Stimulated activated CD4-positive, alpha-beta T cell treated with anti-CD3 and anti-CD28 coated beads, Interleukin-1b, Interleukin-23, amount 100 ng/mL, for 1 hour (primary cell): Measurements from ENCODE around the gene HERC2.
A peak's percentile ranks its signal among the peaks of the same experiment; 100 is the strongest.

ENCODE experiments used
- DNase-seq, 2 donors: peaks; one replicate each; pipeline ENCODE4 v3.0.0-alpha.2; 2020; ENCODE audit warnings: low read depth in 2 of 2

HERC2 gene

GRCh38 chr15:28112101-28112760 is 209.7 kb downstream of the HERC2 start:
- DNase-seq: no peak

GRCh38 chr15:28111543-28111942 is 210.4 kb downstream of the HERC2 start:
- DNase-seq: no peak

DNA sequence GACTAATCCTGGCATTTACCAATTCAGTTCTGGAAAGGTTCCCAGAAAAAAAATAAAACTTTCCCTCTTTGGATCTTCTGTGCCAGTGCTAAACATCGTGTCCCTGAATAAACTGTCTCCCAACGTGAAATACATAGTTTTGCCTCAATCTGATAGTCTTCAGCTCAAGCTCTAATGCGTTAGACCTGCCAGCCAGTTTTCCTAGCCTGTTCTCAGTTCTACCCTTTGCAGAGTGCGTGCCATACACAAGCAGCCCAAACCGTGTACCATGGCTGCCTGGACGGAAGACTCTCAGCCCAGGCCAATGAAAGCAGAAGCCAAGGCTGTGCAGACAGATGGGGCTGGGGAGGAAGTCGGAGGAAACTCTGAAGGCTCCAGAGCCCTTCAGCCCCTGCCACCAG is 211.5 kb downstream of the HERC2 start:
- no peak for DNase-seq

DNA sequence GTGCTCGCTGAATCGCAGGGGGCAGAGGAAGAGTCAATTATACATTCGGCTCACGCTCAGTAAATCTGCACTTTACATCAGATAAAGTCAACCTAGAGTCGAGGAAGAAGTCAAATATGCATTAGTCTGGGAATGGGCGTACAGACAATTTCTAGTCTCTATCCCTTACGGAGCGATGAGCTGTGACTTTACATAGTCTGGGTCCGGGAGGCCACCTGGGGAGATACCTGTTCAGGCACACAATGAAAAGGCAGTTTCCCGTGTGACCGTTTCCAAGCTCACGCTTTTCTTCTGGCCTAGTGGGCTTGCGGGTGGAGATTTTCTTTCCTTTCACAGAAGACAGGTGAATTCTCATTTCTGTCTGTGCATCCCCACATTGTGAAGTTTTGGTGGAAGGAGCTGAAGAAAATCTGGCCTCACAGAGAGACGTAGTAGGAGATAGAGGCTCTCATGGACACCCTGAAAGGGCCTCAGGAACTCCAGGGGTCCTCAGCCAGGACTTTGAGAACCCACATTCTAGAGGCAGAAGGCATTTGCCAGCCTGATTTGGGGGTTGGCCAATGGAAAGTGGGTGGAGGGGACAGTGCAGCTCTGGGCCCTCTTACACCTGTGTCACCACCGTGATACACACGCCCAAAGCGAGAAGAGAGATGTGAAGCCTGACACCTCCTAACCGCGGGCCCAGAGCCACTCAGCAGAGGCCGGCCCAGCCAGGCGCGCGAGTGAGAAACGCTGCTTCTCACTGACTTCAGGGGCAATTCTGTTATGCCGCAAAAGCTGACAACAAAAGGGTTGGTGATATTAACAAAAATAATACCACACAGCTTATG is 212.1 kb downstream of the HERC2 start:
- DNase-seq: no peak

DNA sequence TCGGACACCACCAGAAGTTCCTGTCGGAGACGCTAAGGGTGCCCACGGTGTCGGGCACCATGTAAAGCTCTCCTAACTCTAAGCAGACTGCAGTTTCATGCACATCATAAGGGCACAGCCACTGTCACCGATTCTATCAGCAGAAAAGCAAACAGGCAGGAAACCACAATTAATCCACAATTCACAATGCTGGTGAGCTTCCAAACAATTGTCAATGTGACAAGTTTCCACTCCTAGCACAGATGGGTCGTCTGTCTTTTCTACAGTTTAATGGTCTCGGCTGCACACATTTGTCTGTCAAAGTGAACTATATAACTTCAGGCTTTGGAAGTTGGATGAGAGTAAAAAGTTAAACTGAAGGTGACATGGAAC is 214.1 kb downstream of the HERC2 start:
- no peak for DNase-seq

DNA sequence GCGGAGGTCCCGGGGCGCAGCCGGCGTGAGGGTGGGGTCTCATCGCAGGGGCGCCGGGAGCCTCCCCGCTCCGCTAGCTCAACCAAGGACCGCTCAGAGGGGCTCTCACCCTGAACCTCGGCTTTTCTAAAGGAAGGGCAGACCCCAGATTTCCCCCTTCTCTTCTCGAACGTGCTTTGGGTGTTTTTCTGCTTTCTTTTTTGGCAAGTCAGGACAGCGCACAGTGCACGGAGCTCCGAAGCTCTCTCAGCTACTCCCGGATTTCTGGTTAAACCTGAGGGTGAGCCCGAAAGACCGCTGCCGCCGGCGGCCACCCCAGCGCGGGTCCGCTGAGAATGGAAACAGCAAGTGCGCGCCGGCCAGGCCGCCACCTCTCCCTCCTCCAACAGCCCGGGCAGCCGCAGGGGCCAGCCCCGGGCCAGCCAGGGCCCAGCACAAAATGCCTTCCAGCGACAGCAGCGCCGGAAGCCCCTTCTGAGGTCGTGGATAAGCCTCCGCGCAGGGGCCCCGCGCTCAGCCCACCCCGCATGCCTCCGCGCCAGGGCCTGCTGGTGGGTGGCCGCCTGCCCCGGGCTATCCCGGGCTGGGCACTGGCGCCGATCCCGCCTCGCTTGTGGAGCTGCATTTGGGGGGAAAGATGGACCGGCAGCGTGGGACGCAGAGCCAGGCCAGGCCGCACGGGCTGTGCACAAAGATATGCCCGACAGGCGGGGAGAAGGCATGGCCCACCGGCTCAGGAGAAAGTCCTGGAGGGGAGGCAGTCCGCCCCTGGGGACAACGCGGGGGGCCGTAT is 214.7 kb downstream of the HERC2 start:
- no peak for DNase-seq

DNA sequence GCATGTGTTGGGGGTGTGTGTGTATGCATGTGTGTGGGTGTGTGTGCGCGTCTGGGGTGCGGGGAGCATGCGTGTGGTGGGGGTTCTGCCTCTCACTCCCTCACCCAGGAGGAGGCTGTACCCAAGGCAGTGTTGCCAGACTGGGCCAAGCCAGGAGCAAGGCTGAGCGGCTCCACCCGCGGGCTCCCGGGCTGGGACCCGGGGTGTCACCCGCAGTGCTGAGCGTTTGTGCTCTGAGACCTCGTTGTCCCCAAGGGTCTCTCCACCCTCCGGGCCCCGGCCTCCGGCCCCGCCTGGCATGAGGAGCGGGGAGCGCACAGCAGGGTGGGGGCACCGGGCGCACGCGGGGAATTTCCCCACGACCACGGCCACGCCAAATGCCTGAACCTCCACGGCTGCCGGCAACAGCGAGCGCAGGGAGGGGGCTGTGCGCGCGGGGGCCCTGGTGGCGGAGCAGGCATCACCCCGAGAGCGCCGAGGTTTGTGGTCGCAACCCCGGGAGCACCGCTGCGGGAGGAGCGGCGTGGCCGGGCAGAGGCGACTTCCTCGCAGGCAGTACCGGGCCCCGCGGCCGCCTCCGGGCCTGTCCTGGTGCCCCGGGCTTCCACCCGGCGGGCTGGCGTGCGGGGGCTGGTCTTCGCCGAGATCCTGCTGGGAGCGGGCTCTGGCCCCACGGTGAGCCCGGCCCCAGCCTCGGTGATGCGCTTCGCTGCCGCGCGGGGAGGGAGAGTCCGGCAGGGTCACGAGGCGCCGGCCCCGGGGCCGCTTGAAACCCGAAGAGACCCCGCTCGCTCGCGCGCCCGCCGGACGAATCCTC is 215.5 kb downstream of the HERC2 start:
- no peak for DNase-seq

- DNase-seq: no peak
Observed at GRCh38 chr15:28105793-28106192, 216.2 kb downstream of the HERC2 start.

- DNase-seq: no peak
Observed at GRCh38 chr15:28105224-28105791, 216.7 kb downstream of the HERC2 start.

DNA sequence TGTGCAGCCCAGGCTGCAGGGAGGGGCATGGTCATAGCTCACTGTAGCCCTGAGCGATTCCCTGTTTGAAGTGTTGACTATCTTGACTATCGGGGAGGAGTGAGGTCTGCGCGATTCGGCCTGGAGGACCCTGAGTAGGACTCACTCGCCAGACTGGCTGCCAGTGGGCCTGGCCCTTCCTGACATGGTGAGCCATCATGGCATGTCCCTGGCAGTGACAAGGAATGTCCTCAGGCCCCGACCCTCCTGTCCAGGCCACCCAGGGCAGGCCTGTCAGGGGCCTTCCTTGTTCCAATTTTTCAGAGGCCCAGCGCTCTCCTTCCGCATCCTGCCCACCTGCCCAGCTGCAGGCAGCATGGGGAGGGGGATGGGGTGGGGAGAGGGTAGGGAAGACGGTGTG is 217.7 kb downstream of the HERC2 start:
- no peak for DNase-seq

DNA sequence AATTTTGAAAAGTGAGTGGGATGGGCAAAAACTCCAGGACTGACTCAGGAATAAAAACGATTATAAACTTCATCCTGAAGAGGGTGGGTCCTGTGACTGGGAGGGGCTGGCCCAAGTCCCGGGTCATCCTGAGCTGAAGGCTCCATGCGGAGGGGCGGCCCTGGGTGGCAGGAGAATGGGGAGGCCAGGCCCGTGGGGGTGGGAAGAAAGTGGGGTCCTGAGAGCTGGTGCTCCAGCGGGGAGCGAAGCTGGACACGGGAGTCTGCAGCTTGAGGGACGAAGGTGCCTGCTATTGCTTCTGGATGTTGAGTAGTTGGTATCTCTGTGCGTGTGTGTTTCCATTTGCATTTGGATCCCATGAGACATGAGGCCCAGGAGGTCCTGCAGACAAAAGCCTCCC is 218.1 kb downstream of the HERC2 start:
- DNase-seq: no peak

DNA sequence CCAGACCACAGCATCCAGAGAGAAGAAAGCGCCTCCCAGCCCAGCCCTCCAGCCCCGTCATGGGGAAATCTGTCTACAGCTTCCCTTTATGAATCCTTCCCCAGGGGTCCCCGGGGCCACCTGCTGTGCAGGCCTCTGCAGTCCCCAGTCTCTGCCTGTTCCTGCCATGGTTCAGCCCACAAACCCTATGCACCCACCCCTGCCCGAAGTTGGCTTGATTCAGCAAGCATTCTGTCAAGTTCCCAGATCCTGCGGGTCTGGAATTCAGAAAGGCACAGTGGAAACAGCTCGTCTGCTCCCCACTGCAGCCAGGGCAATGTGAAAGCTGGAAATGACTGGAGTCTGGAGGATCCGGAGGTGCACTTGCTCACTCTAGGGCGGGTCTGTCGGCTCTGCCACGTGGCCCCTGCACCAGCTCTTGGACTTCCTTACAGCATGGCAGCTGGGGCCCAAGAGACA is 220.0 kb downstream of the HERC2 start:
- no peak for DNase-seq

- no peak for DNase-seq
Observed at GRCh38 chr15:28101201-28101600, 220.8 kb downstream of the HERC2 start.

DNA sequence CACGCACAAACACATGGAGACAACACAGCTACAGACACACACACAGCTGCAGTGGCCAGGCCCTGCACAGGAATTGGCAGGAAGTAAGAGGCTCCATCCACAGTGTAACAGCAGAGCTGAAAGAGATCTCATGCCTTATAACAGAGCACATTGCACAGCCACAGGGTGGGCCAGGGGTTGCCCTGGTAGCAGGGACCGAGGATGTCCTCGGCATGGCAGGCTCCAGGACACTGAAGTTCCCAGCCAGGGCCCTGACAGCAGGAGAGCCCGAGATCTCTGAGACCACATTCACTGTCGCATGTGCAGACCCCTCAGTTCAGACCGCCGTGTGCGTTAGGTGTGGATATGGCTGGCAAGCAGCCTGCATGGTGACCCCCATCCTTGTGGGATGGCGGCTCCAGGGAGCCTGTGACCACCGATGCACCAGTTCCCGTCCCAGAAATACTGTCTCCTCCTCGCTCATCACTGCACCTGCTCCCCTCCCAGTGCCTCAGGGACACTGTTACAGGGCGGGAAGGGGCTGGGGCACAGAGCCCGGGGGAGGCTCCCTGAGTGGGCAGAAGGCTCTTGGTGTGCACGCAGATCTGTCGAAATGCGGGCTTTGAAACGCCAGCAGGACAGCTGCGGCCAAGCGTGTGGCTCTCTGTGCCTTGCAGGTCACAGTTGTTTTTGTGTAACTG is 221.3 kb downstream of the HERC2 start:
- DNase-seq: no peak

GRCh38 chr15:28099555-28100140 is 222.3 kb downstream of the HERC2 start:
- DNase-seq: no peak

- peak in 1 of 2 donors; percentile 49 for DNase-seq
Observed at GRCh38 chr15:28098766-28099554, 223.0 kb downstream of the HERC2 start, which contains the start of gene OCA2. Gene OCA2 (minus strand): TSS chr15:28099315. CDS start chr15:28081874, 17,441 bp downstream.

- no peak for DNase-seq
Observed at GRCh38 chr15:28098360-28098765, 223.6 kb downstream of the HERC2 start.

DNA sequence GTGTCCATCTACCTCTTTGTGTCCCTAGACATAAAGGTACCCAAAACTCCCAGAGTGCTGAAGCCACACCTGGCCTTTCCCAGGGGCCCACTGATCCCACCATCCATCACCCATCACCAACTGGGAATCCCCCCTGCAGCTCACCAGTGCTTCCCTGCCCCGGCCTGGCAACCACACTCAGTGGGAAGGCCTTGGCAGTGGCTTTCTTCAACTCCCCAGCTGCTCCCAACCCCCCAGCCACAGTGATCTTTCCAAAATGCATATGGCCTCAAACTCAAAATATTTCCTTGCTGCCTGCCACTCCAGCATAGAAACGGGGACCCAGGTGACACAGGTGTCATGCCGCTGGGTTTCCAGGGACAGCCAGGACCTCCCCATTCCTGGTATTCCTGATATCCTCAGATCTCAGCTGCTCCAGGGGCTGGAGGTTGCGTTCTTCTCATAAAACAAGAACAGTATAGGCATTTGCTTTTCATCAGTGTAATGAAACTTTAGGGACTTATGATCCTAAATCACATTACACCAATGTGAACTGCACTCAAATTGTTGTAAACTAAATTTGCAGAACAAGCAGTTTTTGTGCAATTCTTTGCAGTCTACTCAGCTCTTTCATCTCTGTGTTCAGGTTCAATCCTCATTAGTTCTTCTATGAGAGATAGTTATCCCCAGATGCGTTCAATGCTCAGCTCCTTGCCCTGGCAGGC is 224.2 kb downstream of the HERC2 start:
- no peak for DNase-seq
